Fibroblast of the aortic adventitia (primary cell): ENCODE results near the gene POLR2L. TPM values are rescaled to one million over a fixed set of nuclear protein-coding genes. Genes with fewer than 3 reads are reported as not detected.

ENCODE experiments used
- DNase-seq: peaks from one replicate; pipeline ENCODE4 v3.0.0-alpha.2; 2010; ENCODE audit warnings: low read depth
- H3K4me3 ChIP-seq: 2 replicates; pipeline ENCODE4 v1.5.1; 2011; ENCODE audit warnings: low read depth, mild to moderate bottlenecking, control low read depth, low read length, moderate library complexity
- CTCF ChIP-seq: IDR thresholded peaks from 2 replicates; pipeline ENCODE4 v1.5.1; 2011; ENCODE audit warnings: mild to moderate bottlenecking, low read length, control low read depth, inconsistent platforms; ENCODE audit not compliant: insufficient read depth
- total RNA-seq: library from RNA; depleted of rRNA; stranded (reverse); fragments of >200 nt; gene quantifications from 2 replicates; pipeline ENCODE4 v1.2.3, GENCODE V29; 2012; ENCODE audit warnings: low replicate concordance

POLR2L gene
- total RNA-seq, 1 donor = 135 TPM

DNA sequence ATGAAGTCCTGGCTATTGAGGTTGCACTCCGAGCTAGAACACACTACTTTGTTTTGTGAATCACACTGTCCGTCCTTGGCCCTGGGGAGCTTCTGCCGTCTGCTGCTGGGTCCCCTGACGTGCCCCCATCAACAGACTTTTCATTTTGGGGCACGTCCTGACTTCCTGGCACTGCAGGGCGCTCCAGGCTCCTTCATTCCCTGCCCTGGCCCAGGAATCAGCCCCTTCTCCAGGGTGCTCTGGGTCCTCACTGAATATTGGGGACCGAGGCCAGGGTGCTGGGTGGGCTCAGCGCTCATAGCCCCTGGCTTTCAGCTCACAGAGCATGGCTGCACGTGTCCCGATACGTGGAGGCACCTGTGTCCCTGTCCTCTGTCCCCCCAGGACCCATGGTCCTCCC lies 22.6 kb upstream of the POLR2L start:
- DNase-seq = no peak
- TF ChIP-seq CTCF = no peak
- H3K4me3 ChIP-seq = no peak overlapping the region

GRCh38 chr11:863910-864827 lies 21.8 kb upstream of the POLR2L start:
- no peak for DNase-seq
- H3K4me3 ChIP-seq = no peak overlapping the region
- TF ChIP-seq CTCF = no peak

DNA sequence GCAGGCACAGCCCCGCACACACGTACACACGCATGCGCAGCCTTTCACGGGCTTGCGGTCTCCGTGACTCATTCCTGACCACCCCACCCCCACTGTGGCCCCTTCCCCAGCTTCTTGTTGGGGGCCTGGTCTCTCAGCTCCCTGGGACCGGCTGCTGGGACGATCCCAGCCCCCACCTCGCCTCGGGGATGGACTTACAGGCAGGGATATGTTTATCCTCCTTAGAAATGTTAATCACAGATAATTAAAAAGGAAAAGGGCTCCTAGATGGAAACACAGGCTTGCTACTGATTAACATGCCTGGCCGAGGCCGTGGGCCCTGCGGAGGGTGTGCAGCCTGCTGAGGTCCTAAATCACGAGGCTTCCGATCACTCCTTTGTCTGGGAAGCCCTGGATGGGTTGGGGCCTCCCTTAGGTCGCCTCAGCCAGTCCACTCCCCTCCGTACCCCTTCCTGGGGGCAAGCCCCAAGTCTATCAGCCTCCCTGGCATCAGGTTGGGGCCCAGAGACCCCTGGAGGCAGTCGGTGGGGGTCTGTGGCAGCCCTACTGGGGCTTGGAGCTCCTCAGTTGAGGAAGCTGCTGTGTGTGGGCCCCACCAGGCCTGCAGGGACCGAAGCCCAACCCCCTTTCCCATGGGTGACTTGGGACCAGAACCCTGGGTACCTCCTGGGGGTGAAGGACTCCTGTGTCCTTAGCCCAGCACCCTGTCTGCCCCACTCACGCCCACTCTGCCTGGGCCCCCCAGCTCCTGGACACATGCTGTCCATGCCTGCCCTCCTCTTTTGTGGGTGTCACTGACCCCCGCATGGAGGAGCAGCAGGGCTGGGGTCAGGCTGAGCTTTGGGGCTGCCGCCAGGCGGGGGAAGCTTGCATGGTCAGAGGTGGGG lies 20.9 kb upstream of the POLR2L start:
- DNase-seq = no peak
- no peak for TF ChIP-seq CTCF
- no peak overlapping the region for H3K4me3 ChIP-seq

DNA sequence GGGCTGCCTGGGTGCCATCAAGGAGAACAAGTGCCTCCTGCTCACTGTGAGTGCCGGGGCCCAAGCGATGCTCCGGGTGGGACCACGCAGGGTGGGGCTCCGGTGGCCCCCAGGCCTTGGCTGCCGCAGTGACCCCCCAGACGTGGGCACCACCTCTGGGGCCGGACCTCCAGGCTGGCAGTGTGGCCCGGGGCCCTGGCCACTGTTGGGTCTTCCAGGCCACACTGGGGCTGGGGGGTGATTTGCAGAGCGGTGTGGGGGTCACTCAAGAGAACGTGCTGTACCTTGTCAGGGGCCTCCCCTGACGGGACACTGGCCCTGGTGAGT lies 20.3 kb upstream of the POLR2L start:
- H3K4me3 ChIP-seq = no peak overlapping the region
- no peak for DNase-seq
- TF ChIP-seq CTCF = no peak

DNA sequence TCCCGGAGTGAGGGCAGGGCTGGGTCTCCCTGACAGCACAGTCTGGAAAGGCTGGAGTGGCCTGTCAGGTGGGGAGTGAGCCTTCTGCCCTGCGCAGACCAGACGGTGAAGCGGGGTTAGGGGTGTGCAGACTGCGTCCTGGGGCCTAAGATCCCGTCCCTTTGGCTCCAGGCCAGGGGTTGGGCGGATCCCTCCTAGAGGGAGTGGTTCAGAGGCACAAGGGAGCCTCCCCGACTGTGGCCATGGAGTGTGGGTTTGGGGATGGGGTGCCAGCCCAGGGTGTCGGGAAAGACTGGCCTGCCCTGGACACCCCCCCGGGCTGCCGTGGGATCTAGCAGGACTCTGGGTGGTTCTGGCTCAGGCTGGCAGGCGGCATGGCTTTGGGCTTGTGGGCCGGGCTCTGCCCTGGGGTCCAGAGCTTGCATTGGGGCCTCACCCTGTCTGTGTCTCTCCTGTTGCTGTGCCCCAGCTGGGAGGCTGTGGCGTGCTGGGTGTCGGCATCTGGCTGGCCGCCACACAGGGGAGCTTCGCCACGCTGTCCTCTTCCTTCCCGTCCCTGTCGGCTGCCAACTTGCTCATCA lies 19.8 kb upstream of the POLR2L start:
- H3K4me3 ChIP-seq = no peak overlapping the region
- TF ChIP-seq CTCF = no peak
- DNase-seq = no peak

GRCh38 chr11:861105-861479 lies 18.8 kb upstream of the POLR2L start:
- no peak for DNase-seq
- TF ChIP-seq CTCF = no peak
- H3K4me3 ChIP-seq = no peak overlapping the region
